ENCODE data around the gene EED. TPM values are rescaled to one million over a fixed set of nuclear protein-coding genes. Genes with fewer than 3 reads are reported as not detected.

Gene EED
- total RNA-seq, 1 experiment from 2014 or later, result 20.0 TPM

Other genes with a start within 250 kb of the EED start
- gene PICALM, start 175.7 kb upstream of the EED start, total RNA-seq (2014; rRNA removed; shearing (Covaris generic)), result 59.5 and 69.1 TPM in 2 replicates
- 53.0 and 65.1 TPM in 2 replicates for gene HIKESHI, start 57.5 kb downstream of the EED start, total RNA-seq (2014; rRNA removed; shearing (Covaris generic))
- gene CCDC81, start 130.1 kb downstream of the EED start, total RNA-seq (2014; rRNA removed; shearing (Covaris generic)), result 1.3 and 2.0 TPM in 2 replicates